ENCODE results near the gene DHRSX. TPM values are rescaled to one million over a fixed set of nuclear protein-coding genes. Genes with fewer than 3 reads are reported as not detected.

Gene DHRSX
- polyA plus RNA-seq, 3 donors, result 12.9 to 33.2 (median 28.3) TPM

- Mint-ChIP-seq H3K4me1 (peaks cover 14% of the 10 kb centered on the region), H3K9me3 (peaks cover 0 to 13% (median 7%) of the 10 kb centered on the region in 7 donors), H3K4me3 (no peak overlapping the region), H3K27me3 (ENCODE audit: low read depth in 3 of 3) (peaks cover 0 to 2% (median 0%) of the 10 kb centered on the region in 3 donors), H3K36me3 (peaks cover 24 to 33% of the 10 kb centered on the region in 2 donors), H3K27ac (no peak overlapping the region)
- TF ChIP-seq CTCF (IDR thresholded peaks at IDR 0.05), result no peak
- Histone ChIP-seq H3K36me3 (replicated peaks in 1 of 2; ENCODE audit: control insufficient read depth in 1 of 2, insufficient read depth in 2 of 2, low read length in 2 of 2) (peaks cover 0 to 9% of the 10 kb centered on the region in 2 donors), H4K20me1 (ENCODE audit: insufficient read depth, low read length) (no peaks in the 10 kb centered on the region), H3K27me3 (ENCODE audit: control insufficient read depth in 2 of 2, insufficient read depth in 2 of 2, low read length in 2 of 2) (no peaks in the 10 kb centered on the region), H3K4me2 (replicated peaks; ENCODE audit: extremely low read depth, low read length, poor library complexity, severe bottlenecking) (no peak overlapping the region), H3K27ac (ENCODE audit: low read depth in 1 of 2, low read length in 2 of 2) (no peak overlapping the region), H3K9me3 (replicated peaks in 1 of 2; ENCODE audit: control insufficient read depth in 1 of 2, insufficient read depth in 1 of 2, low read length in 2 of 2) (peaks cover 0 to 4% of the 10 kb centered on the region in 2 donors), H2AFZ (ENCODE audit: insufficient read depth, low read depth, low read length, poor library complexity, severe bottlenecking) (no peak overlapping the region), H3K4me3 (replicated peaks in 1 of 3; ENCODE audit: low read depth in 2 of 3, low read length in 3 of 3) (no peak overlapping the region), H3K9ac (ENCODE audit: insufficient read depth, low read length, poor library complexity, severe bottlenecking) (no peak overlapping the region), H3K79me2 (ENCODE audit: insufficient read depth, low read length) (no peaks in the 10 kb centered on the region), H3K4me1 (ENCODE audit: control insufficient read depth in 1 of 2, insufficient read depth in 2 of 2, low read length in 2 of 2) (peaks cover 0 to 6% of the 10 kb centered on the region in 2 donors)
- WGBS (ENCODE audit: insufficient coverage), result 100% methylated on average over 3 of the region's 7 CpGs
- no peak for DNase-seq
- intact Hi-C loops (cut with micrococcal nuclease), result no loop called here
These were observed 164.6 kb downstream of the DHRSX start for GRCh38 chrX:2336181-2336580.

DNA sequence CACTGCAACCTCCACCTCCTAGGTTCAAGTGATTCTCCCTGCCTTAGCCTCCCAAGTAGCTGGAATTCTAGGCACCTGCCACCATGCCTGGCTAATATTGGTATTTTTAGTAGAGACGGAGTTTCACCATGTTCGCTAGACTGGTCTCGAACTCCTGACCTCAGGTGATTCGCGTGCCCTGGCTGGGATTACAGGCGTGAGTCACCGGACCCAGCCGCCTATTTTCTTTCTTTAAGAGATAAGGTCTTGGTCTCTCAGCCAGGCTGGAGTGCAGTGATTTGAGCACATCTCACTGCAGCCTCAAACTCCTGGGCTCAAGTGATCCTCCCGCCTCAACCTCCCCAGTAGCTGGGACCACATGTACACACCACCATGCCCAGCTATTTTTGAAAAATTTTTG, 166.5 kb downstream of the DHRSX start:
- TF ChIP-seq CTCF (IDR thresholded peaks at IDR 0.05), result no peak
- H3K4me1 ChIP-seq (ENCODE audit: control insufficient read depth in 1 of 2, insufficient read depth in 2 of 2, low read length in 2 of 2), result peaks cover 0 to 6% of the 10 kb centered on the region in 2 donors
- no peaks in the 10 kb centered on the region for H4K20me1 ChIP-seq (ENCODE audit: insufficient read depth, low read length)
- H3K9me3 ChIP-seq (replicated peaks in 1 of 2; ENCODE audit: control insufficient read depth in 1 of 2, insufficient read depth in 1 of 2, low read length in 2 of 2), result peaks cover 0 to 4% of the 10 kb centered on the region in 2 donors
- whole genome bisulfite sequencing (ENCODE audit: insufficient coverage), result 100% methylated on average over 5 of the region's 9 CpGs
- Mint-ChIP-seq H3K27me3 (ENCODE audit: low read depth in 3 of 3) (peaks cover 0 to 4% (median 0%) of the 10 kb centered on the region in 3 donors), H3K27ac (no peak overlapping the region), H3K4me1 (peaks cover 17% of the 10 kb centered on the region), H3K4me3 (no peak overlapping the region), H3K9me3 (peaks cover 0 to 6% (median 4%) of the 10 kb centered on the region in 7 donors), H3K36me3 (peaks cover 13 to 20% of the 10 kb centered on the region in 2 donors)
- no peak for DNase-seq
- H3K4me3 ChIP-seq (replicated peaks in 1 of 3; ENCODE audit: low read depth in 2 of 3, low read length in 3 of 3), result no peak overlapping the region
- H3K9ac ChIP-seq (ENCODE audit: insufficient read depth, low read length, poor library complexity, severe bottlenecking), result no peak overlapping the region
- no peaks in the 10 kb centered on the region for H3K27me3 ChIP-seq (ENCODE audit: control insufficient read depth in 2 of 2, insufficient read depth in 2 of 2, low read length in 2 of 2)
- H3K36me3 ChIP-seq (replicated peaks in 1 of 2; ENCODE audit: control insufficient read depth in 1 of 2, insufficient read depth in 2 of 2, low read length in 2 of 2), result no peaks in the 10 kb centered on the region
- H3K27ac ChIP-seq (ENCODE audit: low read depth in 1 of 2, low read length in 2 of 2), result no peak overlapping the region
- intact Hi-C loops (cut with micrococcal nuclease), result no loop called here
- no peak overlapping the region for H2AFZ ChIP-seq (ENCODE audit: insufficient read depth, low read depth, low read length, poor library complexity, severe bottlenecking)
- H3K4me2 ChIP-seq (replicated peaks; ENCODE audit: extremely low read depth, low read length, poor library complexity, severe bottlenecking), result no peak overlapping the region
- H3K79me2 ChIP-seq (ENCODE audit: insufficient read depth, low read length), result no peaks in the 10 kb centered on the region

Data from CD14-positive monocyte (primary cell).